Liver (tissue), 9 donors: Measurements from ENCODE around the gene KIF1A. TPM values are rescaled to one million over a fixed set of nuclear protein-coding genes. Genes with fewer than 3 reads are reported as not detected.

Experiments used
- DNase-seq: peaks from one replicate; pipeline ENCODE4 v3.0.0-alpha.2; 2017; ENCODE audit warnings: low spot score
- H3K27ac ChIP-seq, 2 donors: one replicate each; pipeline ENCODE4 v1.7.0; 2013; ENCODE audit warnings: inconsistent platforms in 2 of 2, low read length in 2 of 2, control low read depth in 1 of 2, low read depth in 1 of 2, mild to moderate bottlenecking in 1 of 2
- H3K27me3 ChIP-seq, 4 donors: one replicate each; pipeline versions ENCODE4 v1.6.1 to v1.7.0; 2013; ENCODE audit warnings: low read length in 3 of 4, inconsistent platforms in 1 of 4, mild to moderate bottlenecking in 1 of 4, moderate library complexity in 1 of 4; ENCODE audit not compliant: control insufficient read depth in 4 of 4, insufficient read depth in 4 of 4
- H3K36me3 ChIP-seq, 4 donors: one replicate each; pipeline versions ENCODE4 v1.6.1 to v1.7.0; 2013; ENCODE audit warnings: low read length in 3 of 4, mild to moderate bottlenecking in 3 of 4, low read depth in 1 of 4, moderate library complexity in 1 of 4; ENCODE audit not compliant: control insufficient read depth in 4 of 4, insufficient read depth in 3 of 4
- H3K4me1 ChIP-seq, 4 donors: one replicate each; pipeline versions ENCODE4 v1.6.1 to v1.7.0; 2013; ENCODE audit warnings: low read length in 3 of 4, mild to moderate bottlenecking in 3 of 4, moderate library complexity in 1 of 4; ENCODE audit not compliant: control insufficient read depth in 4 of 4, insufficient read depth in 4 of 4
- H3K4me3 ChIP-seq, 3 donors: one replicate each; pipeline versions ENCODE4 v1.6.1 to v1.7.0; 2013; ENCODE audit warnings: low read length in 3 of 3, control low read depth in 1 of 3, low read depth in 1 of 3, mild to moderate bottlenecking in 1 of 3
- H3K9ac ChIP-seq, 2 donors: one replicate each; pipeline ENCODE4 v1.7.0; 2013; ENCODE audit warnings: low read length in 2 of 2, mild to moderate bottlenecking in 2 of 2, moderate library complexity in 2 of 2, control low read depth in 1 of 2, low read depth in 1 of 2
- H3K9me3 ChIP-seq, 4 donors: one replicate each; pipeline versions ENCODE4 v1.6.1 to v1.7.0; 2013; ENCODE audit warnings: low read length in 3 of 4; ENCODE audit not compliant: control insufficient read depth in 4 of 4
- EGR1 ChIP-seq, 2 donors: IDR thresholded peaks; 2 replicates each; pipeline ENCODE4 v1.6.1; 2016 to 2018; ENCODE audit warnings: antibody characterized with exemption in 2 of 2, low read depth in 2 of 2
- FOXA1 ChIP-seq: IDR thresholded peaks from 2 replicates; pipeline ENCODE4 v1.6.1; 2016; ENCODE audit warnings: antibody characterized with exemption
- FOXA2 ChIP-seq: IDR thresholded peaks from 2 replicates; pipeline ENCODE4 v1.6.1; 2016; ENCODE audit warnings: antibody characterized with exemption
- GABPA ChIP-seq, 2 donors: IDR thresholded peaks in 1 of 2; conservative IDR thresholded peaks in 1 of 2; 2 replicates each; pipeline ENCODE4 v1.6.1; 2016; ENCODE audit warnings: antibody characterized with exemption in 2 of 2, mild to moderate bottlenecking in 1 of 2, moderate library complexity in 1 of 2
- HNF4A ChIP-seq, 2 donors: conservative IDR thresholded peaks; 2 replicates each; pipeline ENCODE4 v1.6.1; 2016; ENCODE audit warnings: antibody characterized with exemption in 2 of 2, mild to moderate bottlenecking in 2 of 2
- HNF4G ChIP-seq: IDR thresholded peaks from 2 replicates; pipeline ENCODE4 v1.6.1; 2016; ENCODE audit warnings: antibody characterized with exemption
- JUND ChIP-seq, 2 donors: IDR thresholded peaks; 2 replicates each; pipeline ENCODE4 v1.6.1; 2016; ENCODE audit warnings: antibody characterized with exemption in 2 of 2
- NR2F2 ChIP-seq: IDR thresholded peaks from 2 replicates; pipeline ENCODE4 v1.6.1; 2016; ENCODE audit warnings: antibody characterized with exemption
- RAD21 ChIP-seq, 2 donors: IDR thresholded peaks; 2 replicates each; pipeline ENCODE4 v1.6.1; 2016; ENCODE audit warnings: antibody characterized with exemption in 2 of 2, mild to moderate bottlenecking in 2 of 2
- SP1 ChIP-seq: IDR thresholded peaks from 2 replicates; pipeline ENCODE4 v1.6.1; 2018; ENCODE audit warnings: antibody characterized with exemption, mild to moderate bottlenecking
- TAF1 ChIP-seq: conservative IDR thresholded peaks from 2 replicates; pipeline ENCODE4 v1.6.1; 2016; ENCODE audit warnings: antibody characterized with exemption, mild to moderate bottlenecking
- YY1 ChIP-seq: IDR thresholded peaks from 2 replicates; pipeline ENCODE4 v1.6.1; 2016; ENCODE audit warnings: antibody characterized with exemption, mild to moderate bottlenecking
- WGBS: extraction: QIAGEN DNeasy Blood & Tissue Kit; methylation state at CpG from one replicate; pipeline ENCODE4 v1.1.7; 2013; 5-methylcytosine and 5-hydroxymethylcytosine counted together
- polyA plus RNA-seq, 2 donors: library from polyadenylated mRNA; stranded (reverse) in 1 of 2; unstranded in 1 of 2; fragments of 200-250 nt in 1 of 2; fragments of >200 nt in 1 of 2; fragmentation: Nextera tagmentation in 1 of 2; extraction: Ambion mirVana in 1 of 2; gene quantifications; one replicate each; pipeline versions ENCODE4 v1.2.1 to v1.2.3, GENCODE V29; 2013 to 2015
- total RNA-seq, 2 donors: library from RNA; depleted of rRNA; stranded (reverse); fragments of >200 nt; gene quantifications; one replicate each; pipeline ENCODE4 v1.2.3, GENCODE V29; 2014
- TF ChIP-seq, protein P1 (sequence below): IDR thresholded peaks from 2 replicates; pipeline ENCODE4 v1.6.1; 2016; ENCODE audit warnings: antibody characterized with exemption
- TF ChIP-seq, protein P2 (sequence below): IDR thresholded peaks from 2 replicates; pipeline ENCODE4 v1.6.1; 2016; ENCODE audit warnings: antibody characterized with exemption
- TF ChIP-seq, protein P3 (sequence below): IDR thresholded peaks from 2 replicates; pipeline ENCODE4 v1.6.1; 2016; ENCODE audit warnings: antibody characterized with exemption
- TF ChIP-seq, protein P4 (sequence below): fragments of 150-350 bp; IDR thresholded peaks from 2 replicates; pipeline ENCODE4 v1.5.1; 2017; ENCODE audit warnings: improper control_type of control experiment, low read depth, low read length; ENCODE audit not compliant: missing input control
- donor health status: healthy.
- donor health status: healthy.
- donor health status: healthy.
- donor health status: healthy.
- donor health status: healthy.

KIF1A gene
- total and polyA plus RNA-seq, 4 donors = 0.03 to 0.21 (median 0.11) TPM

DNA sequence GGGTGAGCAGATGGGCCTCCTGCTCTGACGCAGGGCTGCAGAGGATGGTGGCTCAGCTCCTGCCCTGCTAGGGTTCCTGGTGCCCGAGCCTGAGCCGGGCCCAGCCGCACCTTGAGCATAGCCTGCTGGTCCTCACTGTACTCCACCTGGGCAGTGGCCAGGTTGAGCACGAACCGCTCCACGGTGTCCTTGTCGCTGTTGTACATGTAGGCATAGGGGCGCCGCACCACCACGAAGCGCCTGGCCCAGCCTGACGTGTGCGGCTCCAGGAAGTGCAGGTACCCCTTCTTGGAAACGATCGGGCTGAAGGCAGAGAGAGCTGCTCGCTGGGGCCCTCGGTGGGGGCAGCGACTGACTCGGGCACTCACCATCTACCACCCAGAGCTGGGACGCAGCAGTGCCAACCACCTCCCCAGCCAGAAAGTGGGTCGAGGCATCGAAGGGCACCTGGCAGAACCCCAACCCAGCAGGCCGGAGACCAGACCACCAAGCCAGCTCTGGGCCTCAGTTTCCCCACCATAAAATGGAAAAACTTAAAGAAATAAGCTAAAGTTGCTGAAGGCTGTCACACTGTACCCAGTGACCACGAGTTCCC, 101.0 kb downstream of the KIF1A start:
- TF ChIP-seq FOXA1 (no peak), HNF4A (conservative IDR thresholded peaks at IDR 0.05) (no peak), YY1 (no peak), NR2F2 (no peak), EGR1 (IDR thresholded peaks at IDR 0.05; ENCODE audit: low read depth in 2 of 2) (no peak), HNF4G (no peak), GABPA (IDR thresholded peaks at IDR 0.05 in 1 of 2, conservative IDR thresholded peaks at IDR 0.05 in 1 of 2) (no peak), FOXA2 (no peak), JUND (IDR thresholded peaks at IDR 0.05) (no peak), SP1 (no peak), TAF1 (no peak)
- TF ChIP-seq, protein P1, sequence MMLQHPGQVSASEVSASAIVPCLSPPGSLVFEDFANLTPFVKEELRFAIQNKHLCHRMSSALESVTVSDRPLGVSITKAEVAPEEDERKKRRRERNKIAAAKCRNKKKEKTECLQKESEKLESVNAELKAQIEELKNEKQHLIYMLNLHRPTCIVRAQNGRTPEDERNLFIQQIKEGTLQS = no peak
- TF ChIP-seq, protein P2, sequence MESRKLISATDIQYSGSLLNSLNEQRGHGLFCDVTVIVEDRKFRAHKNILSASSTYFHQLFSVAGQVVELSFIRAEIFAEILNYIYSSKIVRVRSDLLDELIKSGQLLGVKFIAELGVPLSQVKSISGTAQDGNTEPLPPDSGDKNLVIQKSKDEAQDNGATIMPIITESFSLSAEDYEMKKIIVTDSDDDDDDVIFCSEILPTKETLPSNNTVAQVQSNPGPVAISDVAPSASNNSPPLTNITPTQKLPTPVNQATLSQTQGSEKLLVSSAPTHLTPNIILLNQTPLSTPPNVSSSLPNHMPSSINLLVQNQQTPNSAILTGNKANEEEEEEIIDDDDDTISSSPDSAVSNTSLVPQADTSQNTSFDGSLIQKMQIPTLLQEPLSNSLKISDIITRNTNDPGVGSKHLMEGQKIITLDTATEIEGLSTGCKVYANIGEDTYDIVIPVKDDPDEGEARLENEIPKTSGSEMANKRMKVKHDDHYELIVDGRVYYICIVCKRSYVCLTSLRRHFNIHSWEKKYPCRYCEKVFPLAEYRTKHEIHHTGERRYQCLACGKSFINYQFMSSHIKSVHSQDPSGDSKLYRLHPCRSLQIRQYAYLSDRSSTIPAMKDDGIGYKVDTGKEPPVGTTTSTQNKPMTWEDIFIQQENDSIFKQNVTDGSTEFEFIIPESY = no peak
- TF ChIP-seq, protein P3, sequence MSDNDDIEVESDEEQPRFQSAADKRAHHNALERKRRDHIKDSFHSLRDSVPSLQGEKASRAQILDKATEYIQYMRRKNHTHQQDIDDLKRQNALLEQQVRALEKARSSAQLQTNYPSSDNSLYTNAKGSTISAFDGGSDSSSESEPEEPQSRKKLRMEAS = no peak
- TF ChIP-seq, protein P4, sequence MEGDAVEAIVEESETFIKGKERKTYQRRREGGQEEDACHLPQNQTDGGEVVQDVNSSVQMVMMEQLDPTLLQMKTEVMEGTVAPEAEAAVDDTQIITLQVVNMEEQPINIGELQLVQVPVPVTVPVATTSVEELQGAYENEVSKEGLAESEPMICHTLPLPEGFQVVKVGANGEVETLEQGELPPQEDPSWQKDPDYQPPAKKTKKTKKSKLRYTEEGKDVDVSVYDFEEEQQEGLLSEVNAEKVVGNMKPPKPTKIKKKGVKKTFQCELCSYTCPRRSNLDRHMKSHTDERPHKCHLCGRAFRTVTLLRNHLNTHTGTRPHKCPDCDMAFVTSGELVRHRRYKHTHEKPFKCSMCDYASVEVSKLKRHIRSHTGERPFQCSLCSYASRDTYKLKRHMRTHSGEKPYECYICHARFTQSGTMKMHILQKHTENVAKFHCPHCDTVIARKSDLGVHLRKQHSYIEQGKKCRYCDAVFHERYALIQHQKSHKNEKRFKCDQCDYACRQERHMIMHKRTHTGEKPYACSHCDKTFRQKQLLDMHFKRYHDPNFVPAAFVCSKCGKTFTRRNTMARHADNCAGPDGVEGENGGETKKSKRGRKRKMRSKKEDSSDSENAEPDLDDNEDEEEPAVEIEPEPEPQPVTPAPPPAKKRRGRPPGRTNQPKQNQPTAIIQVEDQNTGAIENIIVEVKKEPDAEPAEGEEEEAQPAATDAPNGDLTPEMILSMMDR = no peak
- H3K9ac ChIP-seq = no peak overlapping the region
- H3K27ac ChIP-seq = no peak overlapping the region
- H3K9me3 ChIP-seq = no peaks in the 10 kb centered on the region
- H3K4me1 ChIP-seq = no peaks in the 10 kb centered on the region
- no peak overlapping the region for H3K4me3 ChIP-seq
- no peak for DNase-seq
- no peaks in the 10 kb centered on the region for H3K36me3 ChIP-seq
- no peaks in the 10 kb centered on the region for H3K27me3 ChIP-seq
- WGBS = 91% methylated on average over 25 of the region's 25 CpGs

DNA sequence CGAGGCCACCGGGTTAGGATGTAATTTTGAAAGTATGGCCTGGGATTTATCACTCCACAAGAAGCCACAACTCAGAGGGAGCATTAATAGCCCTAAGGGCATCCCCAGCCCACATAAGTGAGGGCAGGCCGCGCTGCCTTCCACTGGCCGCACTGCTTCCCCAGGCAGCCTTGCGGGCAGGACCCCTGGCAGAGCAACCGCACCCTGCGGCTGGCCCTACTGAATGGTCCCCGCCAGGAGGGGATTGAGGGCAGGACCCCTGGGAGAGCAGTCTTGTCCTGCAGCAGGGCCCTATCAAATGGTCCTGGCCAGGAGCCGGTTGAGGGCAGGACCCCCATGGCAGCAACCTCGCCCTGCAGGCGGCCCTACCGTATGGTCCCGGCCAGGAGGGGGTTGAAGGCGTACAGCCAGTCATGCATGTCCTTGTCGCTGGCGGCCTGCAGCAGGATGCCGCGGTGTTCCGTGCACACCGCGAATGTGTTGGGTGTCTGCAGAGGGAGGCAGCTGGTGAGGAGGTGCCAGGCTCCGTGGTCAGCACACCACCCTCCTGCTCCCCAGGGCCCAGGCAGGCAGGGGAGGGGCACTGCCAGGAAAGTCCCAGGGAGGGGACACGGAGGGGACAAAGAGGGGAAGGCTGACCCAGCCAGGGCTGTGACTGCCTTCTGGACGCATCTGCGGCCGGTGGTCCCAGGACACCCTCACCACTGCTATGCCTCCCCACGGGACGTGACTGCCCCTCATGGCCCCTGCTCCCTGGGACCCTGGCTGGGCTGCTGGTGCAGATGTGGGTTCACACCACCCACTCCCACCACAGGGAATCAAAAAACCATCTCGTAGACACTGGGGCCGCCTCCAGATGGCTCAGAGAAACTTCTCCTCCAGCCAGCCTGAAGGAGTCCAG, 102.1 kb downstream of the KIF1A start:
- H3K9me3 ChIP-seq = no peaks in the 10 kb centered on the region
- no peak overlapping the region for H3K9ac ChIP-seq
- H3K27ac ChIP-seq = no peak overlapping the region
- H3K36me3 ChIP-seq = no peaks in the 10 kb centered on the region
- WGBS = 92% methylated on average over 31 of the region's 31 CpGs
- DNase-seq = no peak
- TF ChIP-seq RAD21 (IDR thresholded peaks at IDR 0.05) = no peak
- no peaks in the 10 kb centered on the region for H3K27me3 ChIP-seq
- no peak overlapping the region for H3K4me3 ChIP-seq
- no peaks in the 10 kb centered on the region for H3K4me1 ChIP-seq
